ENCODE results near the gene PINK1.
A peak's percentile ranks its signal among the peaks of the same experiment; 100 is the strongest.

The PINK1 gene

DNA sequence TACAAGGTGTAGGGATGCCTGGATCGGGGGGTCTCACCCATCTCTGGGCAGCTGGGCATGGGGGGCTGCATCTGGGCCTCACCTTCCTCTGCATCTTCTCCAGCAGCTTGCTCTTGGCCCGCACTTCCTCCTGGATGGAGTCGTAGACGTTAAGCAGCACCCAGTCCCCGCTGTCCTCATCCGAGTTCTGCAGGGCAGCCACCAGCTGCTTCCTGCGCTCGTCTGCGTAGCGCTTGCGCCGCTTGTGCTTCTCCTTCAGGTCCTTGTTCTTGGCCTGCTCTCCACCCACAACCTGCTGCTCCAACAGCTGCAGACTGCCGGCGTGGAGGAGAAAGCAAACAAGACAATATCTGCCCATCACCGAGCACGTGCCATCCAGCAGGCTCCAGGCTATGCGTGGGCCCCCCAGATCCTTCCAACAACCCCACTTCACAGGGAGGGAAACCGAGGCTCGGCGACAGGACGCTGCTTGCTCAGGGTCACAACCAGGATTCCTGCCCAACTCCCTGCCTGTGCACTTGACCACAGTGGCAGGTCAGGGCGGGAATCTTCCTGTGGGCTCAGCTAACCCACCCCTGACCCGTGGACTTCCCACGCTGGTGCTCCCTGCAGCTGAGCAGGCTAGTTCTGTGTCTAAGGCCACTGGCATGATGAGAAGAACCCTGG is 49.4 kb downstream of the PINK1 start:
- peak in 1 of 2 experiments; percentile 69 for DNase-seq

DNA sequence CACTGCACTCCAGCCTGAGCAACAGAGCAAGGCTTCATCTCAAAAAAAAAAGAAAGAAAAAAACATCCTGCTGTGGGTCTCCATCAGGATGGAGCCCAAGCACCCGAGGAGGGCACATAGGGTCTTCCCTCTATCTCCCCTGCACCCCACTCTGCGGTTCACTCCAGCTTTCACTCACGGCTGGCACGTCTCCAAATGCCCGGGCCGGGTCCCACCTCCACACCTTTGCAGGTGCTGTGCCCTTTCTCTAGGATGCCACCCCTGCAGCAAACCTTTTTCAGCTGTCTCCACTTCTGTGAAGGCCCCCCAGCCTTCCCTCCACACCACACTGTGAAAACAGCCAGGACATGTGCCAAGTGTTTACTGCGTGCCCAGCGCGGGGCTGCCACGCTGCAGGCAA is 50.4 kb downstream of the PINK1 start:
- DNase-seq: no peak

DNA sequence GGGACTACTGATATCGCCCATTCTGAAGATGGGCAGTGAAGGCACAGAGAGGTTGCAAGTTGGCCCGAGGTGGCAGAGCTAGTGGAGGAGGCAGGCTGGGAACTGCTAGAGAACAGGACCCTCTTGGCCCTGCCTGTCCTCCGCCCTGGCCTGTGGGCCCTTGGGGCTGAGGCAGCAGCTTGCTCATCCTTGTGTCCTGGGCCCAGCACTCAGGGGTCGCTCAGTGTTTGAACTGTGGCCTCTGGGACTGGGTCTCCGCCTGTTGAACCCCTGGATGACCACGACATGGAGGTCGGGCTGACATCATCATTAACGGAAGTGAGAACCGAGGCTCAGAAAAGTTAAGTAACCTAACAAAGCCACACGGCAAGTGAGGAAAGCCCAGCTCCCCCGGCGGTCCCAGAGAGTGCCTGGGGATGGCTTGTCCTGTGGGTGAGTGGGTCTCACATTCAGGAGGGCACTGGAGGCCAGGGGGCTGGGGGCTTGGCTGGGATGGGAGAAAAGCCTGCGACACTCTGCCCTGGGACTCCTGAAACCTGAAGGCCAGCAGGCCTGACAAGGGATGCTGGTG is 50.9 kb downstream of the PINK1 start:
- DNase-seq: no peak

DNA sequence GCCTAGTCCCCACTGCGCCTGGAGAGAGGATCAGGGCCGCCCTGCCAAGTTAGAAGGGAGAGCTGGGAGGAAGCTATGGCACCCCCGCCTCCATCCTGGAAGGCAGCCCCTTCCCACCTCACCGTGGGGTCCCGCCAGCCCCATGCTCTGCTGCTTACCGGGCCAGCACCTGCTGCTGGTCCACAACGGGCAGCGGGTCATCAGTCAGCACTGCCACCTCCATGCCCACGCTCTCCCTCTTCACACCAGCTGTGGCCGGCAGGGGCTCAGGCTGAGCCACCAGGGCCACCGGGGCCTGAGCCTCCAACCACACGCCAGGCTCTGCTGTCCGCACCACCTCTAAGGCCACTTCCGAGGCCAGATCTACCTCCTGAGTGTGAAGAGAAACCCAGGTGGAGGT is 51.4 kb downstream of the PINK1 start:
- DNase-seq: no peak

DNA sequence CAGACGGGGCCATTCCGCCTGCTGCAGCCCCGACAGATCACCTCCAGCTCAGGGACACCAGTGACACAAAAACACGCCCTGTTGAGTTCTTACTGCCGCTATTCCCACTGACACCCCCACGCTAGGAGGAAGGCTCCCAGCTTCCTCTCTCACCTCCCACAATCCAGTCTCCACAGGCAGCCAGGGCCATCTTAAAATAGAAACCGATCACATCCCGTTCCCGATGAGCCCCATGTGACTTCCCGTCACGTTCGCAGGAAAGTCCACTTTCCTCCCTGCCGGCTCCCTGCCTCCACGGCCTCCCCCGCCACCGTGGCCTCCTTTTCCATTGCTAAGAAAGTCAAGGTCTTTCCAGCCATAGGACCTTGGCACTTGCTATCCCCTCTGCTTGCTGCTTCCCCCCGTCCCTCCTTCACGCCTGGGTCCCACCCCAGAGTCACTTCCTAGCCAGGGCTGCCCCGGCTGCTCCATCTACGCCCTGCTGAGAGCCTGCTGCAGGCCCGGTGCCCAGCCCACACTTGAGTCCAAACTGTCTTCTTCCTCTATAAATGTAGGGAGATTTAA is 51.9 kb downstream of the PINK1 start:
- DNase-seq: no peak

DNA sequence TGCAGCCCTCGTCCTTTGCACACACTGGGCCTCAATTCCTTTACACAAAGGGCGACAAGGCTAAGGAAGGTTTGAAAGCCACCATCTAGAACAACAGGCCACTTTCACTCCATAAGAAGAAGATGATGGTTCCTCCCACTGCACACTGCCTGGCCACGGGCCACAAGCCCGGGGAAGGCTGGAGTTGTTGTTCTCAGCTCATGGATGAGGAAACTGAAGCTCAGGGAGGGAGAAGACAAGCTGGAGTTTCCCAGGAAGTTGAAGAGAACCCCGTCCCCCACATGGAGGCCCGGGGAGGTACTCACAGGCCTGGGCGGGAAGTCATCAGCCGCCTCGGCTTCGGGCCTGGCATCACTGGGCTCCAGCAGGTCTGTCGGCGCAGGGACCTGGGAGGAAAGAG is 52.5 kb downstream of the PINK1 start:
- DNase-seq: no peak

DNA sequence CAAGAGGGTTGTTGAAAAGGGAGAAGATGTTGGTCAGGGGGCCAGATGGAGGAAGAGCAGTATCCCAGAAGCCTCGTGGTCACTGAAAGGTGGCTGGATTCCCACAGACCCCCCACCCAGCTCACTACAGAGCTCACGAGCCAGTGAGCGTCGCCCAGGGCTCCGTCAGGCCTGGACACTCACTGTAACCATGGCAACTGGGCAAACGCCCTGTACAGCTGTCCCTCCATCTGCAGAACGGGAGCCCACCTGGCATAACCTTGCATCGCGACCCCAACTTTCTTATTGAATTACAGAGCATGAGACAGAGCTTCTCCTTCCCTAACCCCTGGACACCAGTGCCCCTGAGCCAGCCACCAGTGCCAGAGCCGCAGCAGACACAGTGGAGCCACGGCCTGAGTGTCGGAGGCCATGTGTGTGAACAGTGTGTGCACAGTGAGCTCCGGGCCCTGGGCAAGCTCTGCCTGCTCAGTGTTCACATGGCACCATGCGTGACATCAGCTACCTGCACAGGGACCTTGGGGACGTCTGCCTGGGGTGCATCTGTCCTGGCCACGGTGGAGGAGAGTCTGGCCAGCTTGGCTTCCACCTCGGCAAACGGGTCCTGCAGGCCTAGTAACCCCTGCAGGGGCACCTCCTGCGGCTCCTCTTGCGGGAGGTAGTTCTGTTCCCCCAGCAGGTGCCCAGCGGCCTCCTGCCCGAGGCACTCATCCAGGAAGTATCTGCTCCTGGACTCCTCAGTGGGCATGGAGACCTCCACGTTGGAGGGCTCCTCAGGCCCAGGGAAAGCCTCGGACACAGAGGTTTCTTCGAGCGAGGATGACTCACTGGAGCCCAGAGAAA is 53.8 kb downstream of the PINK1 start:
- DNase-seq: peak in 1 of 2 experiments; percentile 55

DNA sequence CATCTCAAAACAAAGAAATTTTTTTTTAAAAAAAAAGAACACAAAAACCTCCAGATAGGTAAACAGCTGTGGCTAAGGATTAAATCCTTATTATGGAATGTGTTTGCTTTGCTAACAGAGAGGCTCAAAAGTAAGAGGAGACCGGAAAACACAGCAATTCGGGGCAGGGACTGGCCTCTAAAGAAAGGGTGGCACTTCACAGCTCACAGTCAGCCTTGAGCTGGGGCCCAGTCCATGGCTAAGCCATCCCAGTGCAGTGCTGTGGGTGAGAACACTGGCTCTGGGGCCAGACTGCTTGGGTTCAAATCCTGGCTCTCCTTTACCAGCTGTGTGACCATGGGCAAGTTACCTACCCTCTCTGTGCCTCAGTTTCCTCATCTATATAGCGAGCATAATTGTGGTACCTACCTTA is 56.4 kb downstream of the PINK1 start:
- no peak for DNase-seq

DNA sequence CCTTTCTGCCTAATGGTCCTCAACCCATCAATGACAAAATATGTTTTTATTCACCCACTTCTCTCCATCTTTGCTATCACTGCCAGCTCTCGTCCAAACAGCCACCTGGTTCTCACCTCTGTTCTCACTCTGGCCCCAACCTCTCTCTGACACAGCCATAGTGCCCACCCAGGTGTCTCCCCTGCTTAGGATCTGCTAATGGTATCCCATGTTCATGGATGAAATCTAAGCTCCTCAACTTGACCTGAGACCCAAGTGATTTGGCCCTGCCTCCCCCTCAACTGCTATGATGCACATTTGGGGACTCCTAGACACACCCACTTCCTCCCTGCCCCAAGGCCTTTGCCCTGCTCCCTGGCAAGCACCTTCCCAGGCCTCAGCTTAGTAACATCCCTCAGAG is 58.6 kb downstream of the PINK1 start:
- DNase-seq: no peak

DNA sequence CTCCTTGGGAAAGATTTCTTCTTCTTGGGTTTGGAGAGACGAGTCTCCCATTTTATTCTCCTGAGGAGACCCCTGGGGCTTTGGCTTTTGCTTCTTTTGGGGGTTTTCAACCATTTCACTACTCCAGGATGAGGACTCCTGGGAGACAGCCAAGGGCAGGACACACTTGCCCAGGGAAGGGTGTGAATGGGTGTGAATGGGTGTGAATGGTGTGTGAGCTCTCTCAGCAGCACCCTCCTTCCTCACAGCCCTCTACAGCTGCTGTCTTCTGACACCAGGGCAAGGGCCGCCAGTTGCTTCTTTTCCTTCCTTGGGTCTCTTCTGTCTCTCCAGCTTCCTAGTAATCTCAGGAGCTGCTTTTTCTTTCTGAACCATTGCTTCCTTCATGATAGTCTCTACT is 60.4 kb downstream of the PINK1 start:
- no peak for DNase-seq

DNA sequence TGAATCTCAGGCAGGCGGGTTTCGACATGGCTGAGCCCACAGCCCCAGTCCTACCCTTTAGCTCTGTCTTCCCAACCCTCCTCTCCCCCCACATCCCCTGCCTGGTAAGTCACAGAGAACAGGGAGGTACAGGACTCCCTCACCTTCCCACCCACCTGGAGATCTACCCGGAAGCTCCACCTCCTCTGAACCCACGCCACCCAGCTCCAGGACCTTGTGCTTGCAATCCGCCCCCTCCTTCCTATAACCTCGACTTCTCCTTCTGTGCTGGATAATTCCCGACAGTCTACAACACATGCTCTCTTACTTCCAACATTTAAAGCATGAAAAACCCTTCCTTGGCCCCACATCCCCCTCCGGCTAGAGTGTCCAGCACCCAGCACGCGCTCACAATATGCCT is 62.3 kb downstream of the PINK1 start:
- no peak for DNase-seq

DNA sequence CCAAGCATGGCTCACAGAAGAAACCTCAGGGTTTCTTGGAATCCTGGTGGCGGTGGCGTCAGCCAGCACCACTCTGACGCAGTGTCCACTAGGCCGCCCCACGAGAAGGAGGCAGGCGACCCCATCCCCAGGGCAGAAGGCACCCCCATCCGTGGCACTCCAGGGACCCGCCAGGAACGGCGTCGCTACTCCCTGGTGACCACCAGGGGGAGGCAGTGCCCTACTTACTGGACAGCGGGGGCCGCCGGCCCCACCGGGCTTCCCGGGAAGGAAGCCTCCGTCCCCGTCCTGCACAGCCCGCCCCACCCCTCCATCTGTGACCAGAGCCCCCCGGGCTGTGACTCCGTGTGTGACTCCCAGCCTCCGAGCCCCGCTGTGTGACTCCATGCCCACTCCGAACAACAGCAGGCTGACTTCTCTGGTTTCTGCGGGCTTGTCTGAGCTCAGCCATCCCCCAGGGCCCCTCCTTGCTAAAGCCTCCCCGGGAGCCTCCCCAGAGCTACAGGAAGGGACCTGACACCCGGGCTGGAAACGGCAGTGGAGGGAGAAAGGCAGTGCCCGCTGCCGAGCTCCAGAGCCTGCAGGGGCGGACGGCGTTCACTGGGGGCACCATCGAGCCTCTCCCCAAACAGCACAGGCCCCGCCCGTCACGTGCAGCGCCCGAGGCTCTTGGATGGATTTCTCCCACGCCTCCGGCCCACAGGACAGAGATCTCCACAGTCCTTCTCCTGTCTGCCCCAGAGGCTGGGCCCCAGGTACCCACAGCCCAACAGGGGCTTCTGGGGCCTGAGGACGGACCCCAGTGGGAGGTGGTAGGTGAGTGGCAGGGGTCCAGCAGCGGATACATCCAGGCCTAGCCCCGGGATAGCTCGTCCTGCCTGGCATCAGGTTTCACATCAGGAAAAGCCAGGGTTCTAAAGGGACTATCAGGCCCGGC is 63.4 kb downstream of the PINK1 start:
- DNase-seq: peak; percentile 89 to 97

DNA sequence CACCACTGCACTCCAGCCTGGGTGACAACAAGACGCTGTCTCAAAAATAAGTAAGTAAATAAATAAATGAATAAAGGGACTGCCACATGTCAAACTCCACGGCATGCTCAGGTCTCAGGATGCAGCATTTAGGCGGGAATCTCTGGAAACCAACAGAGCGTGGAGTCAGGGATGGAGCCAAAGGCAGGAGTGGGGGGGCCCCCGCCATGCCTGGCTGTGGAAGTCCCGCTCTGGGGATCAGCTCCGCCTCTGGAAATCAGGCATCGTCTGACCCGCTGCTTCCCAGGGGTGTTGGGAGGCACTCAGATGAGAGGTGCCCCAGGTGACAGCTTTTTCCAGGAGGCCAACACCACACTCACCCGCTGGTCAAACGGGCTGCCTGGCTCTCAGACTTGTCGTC is 64.3 kb downstream of the PINK1 start:
- DNase-seq: no peak

DNA sequence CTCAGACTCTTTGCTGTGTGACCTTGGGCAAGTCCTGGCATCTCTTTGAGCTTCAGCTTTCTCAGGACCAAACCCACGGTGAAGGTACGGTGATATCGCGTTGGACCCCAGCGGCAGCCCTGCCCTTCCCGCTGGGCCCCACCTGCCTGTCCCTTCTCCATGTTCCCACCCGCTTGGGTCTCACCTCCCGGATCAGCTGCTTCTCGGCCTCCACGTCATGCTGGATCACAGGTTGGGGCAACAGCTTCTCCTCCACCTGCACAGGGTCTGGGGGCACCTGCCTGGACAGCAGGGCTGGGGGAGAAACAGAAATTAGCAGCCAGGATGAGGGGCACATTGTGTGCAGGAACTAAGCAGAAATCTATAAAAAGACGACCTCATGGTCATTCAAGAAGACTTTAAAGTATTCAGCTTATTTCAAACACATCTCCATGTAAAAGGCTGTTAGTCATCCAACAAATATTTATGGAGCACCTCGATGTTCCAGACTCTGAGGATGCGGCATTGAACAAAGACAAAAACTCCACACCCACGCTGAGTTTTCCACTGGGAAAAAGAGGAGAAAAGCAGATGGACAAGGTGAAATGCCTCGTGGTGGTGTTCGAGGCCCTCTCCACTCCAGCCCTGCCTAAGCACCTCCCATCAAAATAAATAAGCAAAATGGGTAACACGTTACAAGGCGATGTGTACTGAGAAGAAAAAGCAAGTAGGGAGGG is 65.1 kb downstream of the PINK1 start:
- no peak for DNase-seq

DNA sequence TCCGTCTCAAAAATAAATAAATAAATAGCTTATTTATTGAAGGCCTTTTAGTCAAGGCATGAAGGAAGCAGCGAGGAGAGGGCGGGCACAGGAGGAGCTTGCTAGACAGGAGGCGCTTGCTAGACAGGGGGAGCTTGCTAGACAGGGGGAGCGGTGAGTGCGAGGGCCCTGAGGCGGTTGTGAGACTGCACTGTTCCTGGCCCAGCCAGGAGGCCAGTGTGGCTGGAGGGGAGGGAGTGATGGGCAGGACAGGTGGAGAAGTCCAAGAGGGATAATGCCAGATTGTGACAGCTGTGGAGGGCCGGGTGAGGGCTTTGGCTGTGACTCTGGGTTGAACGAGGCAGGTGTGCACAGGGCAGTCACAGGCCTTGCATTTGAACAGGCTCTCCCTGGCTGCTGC is 66.3 kb downstream of the PINK1 start:
- DNase-seq: peak; percentile 89 to 95

DNA sequence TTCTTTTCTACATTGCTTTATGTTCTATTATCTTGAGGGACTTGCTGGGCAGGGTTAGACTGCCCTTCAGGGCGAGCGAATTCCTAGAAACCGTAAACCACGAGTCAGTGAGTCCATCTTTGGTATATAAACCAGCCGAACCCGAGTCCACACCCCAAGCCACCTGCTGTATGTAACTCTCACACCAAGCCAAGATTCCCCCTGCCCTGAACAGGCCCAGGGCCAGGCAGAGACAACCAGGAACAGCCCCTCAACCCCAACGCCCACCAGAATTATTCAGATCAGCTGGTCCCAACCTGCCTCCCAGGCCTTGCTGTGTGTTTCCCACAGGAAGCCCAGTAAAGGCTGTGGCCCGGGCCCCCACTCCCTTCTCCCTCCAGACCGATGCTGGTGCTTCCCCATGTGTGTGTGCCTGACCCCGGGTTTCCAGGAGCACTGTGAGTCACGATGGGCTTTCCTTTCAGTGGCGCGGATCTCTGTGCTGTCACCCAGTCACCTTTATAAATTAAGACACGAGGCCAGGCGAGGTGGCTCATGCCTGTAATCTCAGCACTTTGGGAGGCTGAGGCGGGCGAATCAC is 67.5 kb downstream of the PINK1 start:
- no peak for DNase-seq

Data from NCI-H524 (cell line).